Head of caudate nucleus (tissue), 42 donors: Measurements from ENCODE around the gene FAM107A.

ENCODE experiments used
- DNase-seq, 42 donors: peaks; one replicate each; pipeline versions ENCODE4 v3.0.0 to v3.0.0-alpha.2; 2020 to 2021; ENCODE audit warnings: mixed read lengths in 7 of 42
- intact Hi-C: fragments of 100-400 bp; cut with DNase I; formaldehyde crosslinking; loops from one replicate; pipeline ENCODE4 v1.15.0; 2022

FAM107A gene

GRCh38 chr3:58555203-58555602, 22.0 kb downstream of the FAM107A start:
- DNase-seq: peak in 3 of 42 donors; percentile 1 to 16 (median 10)
- intact Hi-C loops: no loop called here

GRCh38 chr3:58553003-58553402, 24.2 kb downstream of the FAM107A start:
- intact Hi-C loops: no loop called here
- peak in 1 of 42 donors; percentile 16 for DNase-seq

GRCh38 chr3:58551636-58552180, 25.5 kb downstream of the FAM107A start:
- intact Hi-C loops: no loop called here
- peak in 1 of 42 donors; percentile 4 for DNase-seq

- intact Hi-C loops: no loop called here
- DNase-seq: no peak
Measured at GRCh38 chr3:58544541-58544940, 32.6 kb downstream of the FAM107A start.

GRCh38 chr3:58540176-58540858, 36.9 kb downstream of the FAM107A start:
- peak in 3 of 42 donors; percentile 8 to 36 (median 9) for DNase-seq
- intact Hi-C loops: no loop called here

- intact Hi-C loops: loop anchor here (5.0 to 10.0 kb wide), 2 partner anchors 217 to 355 kb away; no protein-coding TSS in a partner anchor
- peak in 2 of 42 donors; percentile 0 to 18 for DNase-seq
Measured at GRCh38 chr3:58539626-58540025, 37.6 kb downstream of the FAM107A start.

GRCh38 chr3:58537412-58538301, 39.5 kb downstream of the FAM107A start:
- intact Hi-C loops: loop anchor here (5.0 to 10.0 kb wide), 2 partner anchors 215 to 353 kb away; no protein-coding TSS in a partner anchor
- peak in 2 of 42 donors; percentile 12 to 22 for DNase-seq

GRCh38 chr3:58536501-58537411, 40.4 kb downstream of the FAM107A start, which contains the start of gene ACOX2:
Gene ACOX2 (minus strand): TSS chr3:58537190. CDS start chr3:58535106, 2,084 bp downstream.
- DNase-seq: peak in 10 of 42 donors; percentile 15 to 56 (median 30)
- intact Hi-C loops: loop anchor here (5.0 to 10.0 kb wide), 2 partner anchors 214 to 352 kb away; no protein-coding TSS in a partner anchor

- DNase-seq: peak in 2 of 42 donors; percentile 27
- intact Hi-C loops: loop anchor here (5.0 to 10.0 kb wide), 2 partner anchors 214 to 351 kb away; no protein-coding TSS in a partner anchor
Measured at GRCh38 chr3:58535531-58536500, 41.4 kb downstream of the FAM107A start.

- intact Hi-C loops: loop anchor here (5.0 to 10.0 kb wide), 4 partner anchors 43 to 350 kb away; partner anchors contain the start of genes HTD2, KCTD6 and RPP14
- peak in 1 of 42 donors; percentile 33 for DNase-seq
Measured at GRCh38 chr3:58534592-58535494, 42.3 kb downstream of the FAM107A start.

GRCh38 chr3:58532794-58533220, 44.4 kb downstream of the FAM107A start:
- DNase-seq: peak; percentile 50 to 90 (median 78)
- intact Hi-C loops: loop anchor here (5.0 to 10.0 kb wide), 3 partner anchors 41 to 348 kb away; partner anchors contain the start of genes HTD2, KCTD6 and RPP14

GRCh38 chr3:58531956-58532355, 45.2 kb downstream of the FAM107A start:
- intact Hi-C loops: loop anchor here (5.0 to 10.0 kb wide), 3 partner anchors 40 to 347 kb away; partner anchors contain the start of genes HTD2, KCTD6 and RPP14
- DNase-seq: peak in 1 of 42 donors; percentile 1

- DNase-seq: peak in 1 of 42 donors; percentile 21
- intact Hi-C loops: loop anchor here (5.0 to 10.0 kb wide), 3 partner anchors 39 to 347 kb away; partner anchors contain the start of genes HTD2, KCTD6 and RPP14
Measured at GRCh38 chr3:58531555-58531954, 45.6 kb downstream of the FAM107A start.

- DNase-seq: no peak
- intact Hi-C loops: loop anchor here (5.0 to 10.0 kb wide), 3 partner anchors 38 to 346 kb away; partner anchors contain the start of genes HTD2, KCTD6 and RPP14
Measured at GRCh38 chr3:58530354-58530865, 46.8 kb downstream of the FAM107A start.
